T-helper 2 cell (primary cell): ENCODE results near the gene DNAJC12.
"Not testable (repeated sequence)": the region's sequence is repeated elsewhere in the genome, so short reads cannot be mapped to it uniquely, and the experiment has no call there.

ENCODE experiments used
- DNase-seq, 5 experiments: peaks; one replicate each; pipeline versions ENCODE4 v3.0.0 to v3.0.0-alpha.2; 2012 to 2022

The DNAJC12 gene

DNA sequence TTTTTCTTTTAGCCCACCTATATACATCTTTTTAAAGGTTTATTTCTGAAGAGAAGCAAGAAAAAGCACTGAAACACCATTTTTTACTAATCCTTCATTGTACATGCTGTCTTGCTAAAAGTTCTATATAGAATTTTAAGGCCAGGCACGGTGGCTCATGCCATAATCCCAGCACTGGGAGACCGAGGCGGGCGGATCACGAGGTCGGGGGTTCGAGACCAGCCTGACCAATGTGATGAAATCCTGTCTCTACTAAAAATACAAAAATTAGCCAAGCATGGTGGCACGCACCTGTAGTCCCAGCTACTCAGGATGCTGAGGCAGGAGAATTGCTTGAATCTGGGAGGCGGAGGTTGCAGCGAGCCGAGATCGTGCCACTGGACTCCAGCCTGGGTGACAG is 1.5 kb upstream of the DNAJC12 start:
- not testable (repeated sequence) for DNase-seq

DNA sequence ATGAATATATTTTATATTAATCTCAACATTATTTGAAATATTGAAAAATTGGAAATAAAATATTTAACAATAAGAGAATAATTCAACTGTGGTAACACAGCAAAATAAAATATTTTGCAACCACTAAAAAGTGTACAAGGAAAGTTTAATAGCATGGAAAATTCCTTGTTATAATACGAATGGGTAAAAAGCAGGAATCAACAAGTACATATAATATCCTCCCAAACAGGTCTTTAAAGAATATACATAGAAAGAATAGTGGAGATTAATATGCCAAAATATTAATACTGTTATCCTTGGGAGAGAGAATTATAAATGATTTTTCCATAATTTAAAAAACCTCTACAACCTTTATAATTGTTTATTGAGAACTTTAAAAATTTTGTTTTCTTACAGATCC is 1.0 kb downstream of the DNAJC12 start:
- no peak for DNase-seq

DNA sequence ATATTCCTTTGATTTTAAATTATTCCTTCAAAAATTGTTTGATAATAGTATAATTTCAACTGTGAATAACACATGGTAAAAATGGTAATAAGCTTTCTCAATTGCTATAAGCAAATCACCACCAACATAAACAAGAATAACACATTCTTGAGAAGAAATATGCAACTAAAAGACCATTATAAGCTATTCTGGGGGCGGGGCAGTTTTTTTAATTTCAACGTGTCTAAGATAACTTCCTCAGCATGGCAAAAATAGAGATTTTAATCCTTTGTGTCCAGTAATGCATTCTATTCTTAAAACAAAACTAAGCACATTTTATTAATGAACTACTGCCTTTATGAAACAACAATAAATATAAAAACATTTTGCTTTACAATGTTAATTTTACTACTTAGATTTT is 1.5 kb downstream of the DNAJC12 start:
- DNase-seq: no peak

DNA sequence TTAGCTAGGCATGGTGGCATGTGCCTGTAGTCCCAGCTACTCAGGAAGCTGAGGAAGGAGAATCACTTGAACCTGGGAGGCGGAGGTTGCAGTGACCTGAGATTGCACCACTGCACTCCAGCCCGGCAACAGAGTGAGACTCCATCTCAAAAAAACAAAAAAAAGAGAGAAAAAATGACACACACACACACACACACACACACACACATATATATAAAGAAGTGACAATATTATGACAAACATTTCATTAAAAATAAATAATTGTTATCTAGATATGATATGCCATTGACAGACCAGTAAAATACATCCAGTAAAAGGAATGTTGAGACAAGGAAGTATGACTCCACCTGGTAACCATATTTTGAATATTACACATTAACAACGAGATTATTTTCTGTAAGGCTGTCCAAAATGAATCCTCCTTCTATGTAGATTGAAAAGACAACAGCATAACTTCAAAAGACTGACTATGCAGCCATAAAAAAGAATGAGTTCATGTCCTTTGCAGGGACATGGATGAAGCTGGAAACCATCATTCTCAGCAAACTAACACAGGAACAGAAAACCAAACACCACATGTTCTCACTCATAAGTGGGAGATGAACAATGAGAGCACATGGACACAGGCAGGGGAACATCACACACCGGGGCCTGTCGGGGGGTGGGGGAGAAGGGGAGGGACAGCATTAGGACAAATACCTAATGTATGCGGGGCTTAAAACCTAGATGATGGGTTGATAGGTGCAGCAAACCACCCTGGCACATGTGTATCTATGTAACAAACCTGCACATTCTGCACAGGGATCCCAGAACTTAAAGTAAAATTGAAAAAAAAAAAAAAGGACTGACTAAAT is 2.2 kb downstream of the DNAJC12 start:
- DNase-seq: not testable (repeated sequence)

DNA sequence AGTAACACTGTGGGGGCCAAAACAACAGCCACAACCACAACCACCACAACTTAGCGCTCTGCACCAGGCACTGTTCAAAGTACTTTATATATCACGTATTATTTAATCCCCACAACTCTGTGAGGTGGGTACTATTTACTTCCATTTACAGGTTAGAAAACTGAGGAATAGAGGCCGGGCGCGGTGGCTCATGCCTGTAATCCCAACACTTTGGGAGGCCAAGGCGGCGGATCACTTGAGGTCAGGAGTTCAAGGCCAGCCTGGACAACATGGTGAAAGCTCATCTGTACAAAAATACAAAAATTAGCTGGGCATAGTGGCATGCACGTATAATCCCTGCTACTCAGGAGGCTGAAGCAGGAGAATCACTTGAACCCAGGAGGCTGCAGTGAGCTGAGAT is 3.6 kb downstream of the DNAJC12 start:
- DNase-seq: no peak

DNA sequence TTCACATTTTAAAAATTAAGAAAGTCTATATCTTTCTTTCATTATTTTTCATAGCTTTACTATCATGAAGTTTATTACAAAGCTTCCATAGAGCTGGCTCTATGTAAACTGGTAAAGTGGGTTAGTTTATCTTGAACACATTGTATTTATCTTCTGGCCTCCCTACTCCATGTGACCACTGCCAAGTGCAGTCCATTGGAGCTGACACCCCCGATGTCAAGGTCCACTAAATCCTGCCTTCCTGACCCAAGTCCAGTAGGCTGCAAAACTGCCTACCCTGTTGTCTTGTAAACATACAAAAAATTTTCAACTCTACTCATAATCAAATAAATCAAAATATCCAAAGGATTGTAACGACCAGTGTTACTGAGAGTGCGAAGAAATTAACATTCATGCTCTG is 10.2 kb downstream of the DNAJC12 start:
- no peak for DNase-seq

DNA sequence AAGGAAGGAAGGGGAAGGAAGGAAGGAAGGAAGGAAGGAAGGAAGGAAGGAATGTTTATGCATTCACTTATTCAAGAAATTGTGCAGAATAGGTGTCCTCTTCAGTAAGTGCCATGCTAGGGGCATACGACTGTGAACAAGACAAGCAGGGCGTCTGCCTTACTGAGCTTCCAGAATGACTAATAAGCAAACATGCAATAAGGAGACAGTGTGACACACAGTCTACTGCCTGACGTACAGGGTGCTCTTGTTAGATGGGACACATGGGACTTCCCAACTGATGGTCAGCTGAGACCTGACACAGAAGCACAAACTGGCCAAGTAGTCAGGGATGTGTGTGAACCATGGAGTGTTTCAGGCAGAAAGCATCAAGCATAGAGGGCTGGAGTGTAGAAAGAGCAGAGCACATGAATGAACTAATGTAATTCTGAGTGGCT is 18.2 kb downstream of the DNAJC12 start:
- DNase-seq: peak in 1 of 5 experiments; percentile 32

DNA sequence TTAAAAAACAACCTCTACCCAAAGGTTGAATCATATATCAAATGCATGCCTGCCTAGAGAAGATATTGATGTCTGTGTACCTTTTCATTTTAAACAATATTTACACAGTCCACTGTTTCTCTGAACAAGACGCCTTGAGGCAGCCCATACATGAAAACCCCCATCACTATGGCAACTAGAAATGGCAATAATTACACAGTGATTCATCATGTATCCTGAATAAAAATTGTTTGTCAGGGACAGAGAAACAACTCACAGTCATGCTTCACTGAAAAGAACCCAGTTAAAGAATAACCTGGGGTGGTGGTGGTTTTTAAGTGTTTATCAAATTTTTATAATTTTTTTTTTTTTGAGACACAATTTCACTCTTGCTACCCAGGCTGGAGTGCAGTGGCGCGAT is 19.7 kb downstream of the DNAJC12 start:
- no peak for DNase-seq

DNA sequence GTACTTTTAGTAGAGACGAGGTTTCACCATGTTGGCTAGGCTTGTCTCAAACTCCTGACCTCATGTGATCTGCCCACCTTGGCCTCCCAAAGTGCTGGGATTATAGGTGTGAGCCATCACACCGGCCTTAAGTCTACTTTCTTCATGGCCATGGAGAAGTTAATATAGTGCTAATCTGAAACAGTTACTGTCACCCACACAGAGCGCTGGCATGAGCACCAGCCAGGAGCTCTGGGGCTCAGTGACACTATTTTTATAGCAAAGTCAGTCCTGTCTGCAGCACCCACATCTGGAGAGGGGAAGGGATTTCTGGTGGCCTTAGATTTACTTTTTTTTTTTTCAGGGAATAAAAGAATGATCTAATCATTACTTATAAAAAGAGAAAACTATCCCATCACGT is 21.3 kb downstream of the DNAJC12 start:
- no peak for DNase-seq

DNA sequence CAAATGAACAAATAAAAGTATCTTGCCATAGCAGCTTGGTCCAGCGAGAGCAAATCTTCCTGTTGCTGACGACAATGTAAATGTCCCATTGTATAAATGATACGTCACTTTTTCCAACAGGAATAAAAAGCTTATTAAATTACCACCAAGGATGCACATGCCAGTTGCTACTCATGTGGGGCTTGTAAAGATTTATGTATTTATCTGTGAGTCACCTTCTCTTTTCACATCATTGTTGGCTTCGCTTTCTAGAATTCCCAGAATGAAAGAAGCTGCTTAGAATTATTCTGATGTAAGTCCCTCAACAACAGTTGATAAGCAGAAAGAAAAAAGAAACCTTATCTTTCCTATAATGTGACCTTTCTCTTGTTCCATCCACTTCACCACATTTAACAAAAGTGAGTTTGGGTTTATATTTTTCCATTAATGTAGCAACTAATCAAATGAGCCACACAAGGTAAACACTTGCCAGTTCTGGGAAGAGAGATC is 22.4 kb downstream of the DNAJC12 start:
- no peak for DNase-seq

DNA sequence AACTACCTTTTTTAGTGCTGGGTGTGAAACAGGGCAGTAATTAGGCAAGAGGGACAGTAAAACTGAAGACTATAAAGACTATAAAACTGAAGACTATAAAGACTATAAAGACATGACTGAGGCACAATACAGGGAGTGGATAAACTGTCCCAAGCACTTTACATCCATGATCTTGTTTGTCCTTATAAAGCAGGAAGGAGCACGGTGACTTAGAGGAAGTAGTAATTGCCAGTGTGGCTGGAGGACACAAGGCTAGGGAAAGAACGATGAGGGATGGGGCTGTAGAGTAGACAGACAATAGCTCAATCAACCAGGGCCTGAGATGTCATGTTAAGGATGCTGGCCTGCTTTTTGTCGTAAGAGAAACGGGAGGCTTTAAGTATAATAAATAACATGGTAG is 26.0 kb downstream of the DNAJC12 start:
- no peak for DNase-seq

DNA sequence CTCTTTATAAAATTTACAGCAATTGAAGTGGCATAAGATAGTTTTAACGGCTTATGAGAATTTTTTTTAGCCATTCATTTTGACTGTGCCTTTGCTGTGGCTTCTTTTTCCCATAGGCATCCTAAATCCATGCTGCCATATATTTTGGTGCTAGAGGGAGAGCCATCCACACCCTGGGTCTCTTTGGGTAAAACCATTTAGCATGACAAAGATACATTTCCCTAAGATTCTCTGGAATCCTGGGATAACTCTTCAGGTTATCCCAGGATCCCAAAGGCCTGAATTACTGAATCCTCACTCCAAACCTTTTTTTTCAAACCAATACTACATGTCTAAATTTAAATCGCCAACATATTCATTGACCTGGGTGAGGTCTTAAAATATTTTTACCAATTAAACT is 28.9 kb downstream of the DNAJC12 start:
- no peak for DNase-seq

DNA sequence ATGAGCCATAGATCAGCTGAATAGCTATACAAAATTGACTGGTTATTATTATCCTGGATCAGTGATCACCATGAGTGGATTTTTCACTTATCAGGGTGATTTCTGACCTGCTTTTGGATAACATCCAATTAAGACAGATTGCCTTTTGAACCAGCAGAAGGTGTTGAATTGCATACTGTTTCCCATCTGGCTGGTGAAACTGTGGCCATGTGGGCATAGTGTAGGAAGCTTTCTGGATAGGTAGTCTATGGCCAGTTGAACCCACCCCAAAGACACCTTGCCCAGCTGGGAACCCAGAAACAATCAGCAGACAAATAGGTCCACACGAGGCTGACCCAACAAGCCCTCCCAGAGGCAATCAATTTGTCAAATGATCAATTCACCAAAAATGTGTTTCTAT is 29.3 kb downstream of the DNAJC12 start:
- no peak for DNase-seq

DNA sequence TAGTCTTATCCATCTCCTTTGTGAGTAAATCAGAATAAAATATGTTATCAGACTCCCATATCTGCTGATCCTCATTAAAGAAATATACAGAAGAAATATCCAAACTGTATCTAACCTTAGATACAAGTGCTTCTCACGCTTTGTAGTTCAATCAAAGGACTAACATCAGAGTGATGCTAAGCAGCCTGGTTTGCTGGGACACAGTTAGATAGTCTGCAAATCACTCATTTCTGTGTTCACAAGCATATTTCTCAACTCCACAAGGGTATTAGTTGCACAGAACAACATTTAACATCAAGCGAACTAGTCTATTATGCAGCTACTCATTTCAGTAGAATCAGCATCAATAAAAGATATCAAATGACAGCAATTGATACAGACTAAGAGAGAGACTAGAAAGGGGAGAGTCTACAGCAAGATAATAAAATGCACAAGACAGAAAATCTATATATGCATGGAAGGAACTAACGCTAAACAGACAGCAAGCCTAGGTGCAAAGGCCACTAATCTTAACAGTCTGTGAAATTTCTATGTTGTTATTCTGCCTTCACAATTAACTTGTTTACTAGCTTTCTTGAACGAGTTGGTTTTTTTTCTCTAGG is 30.0 kb downstream of the DNAJC12 start:
- no peak for DNase-seq

DNA sequence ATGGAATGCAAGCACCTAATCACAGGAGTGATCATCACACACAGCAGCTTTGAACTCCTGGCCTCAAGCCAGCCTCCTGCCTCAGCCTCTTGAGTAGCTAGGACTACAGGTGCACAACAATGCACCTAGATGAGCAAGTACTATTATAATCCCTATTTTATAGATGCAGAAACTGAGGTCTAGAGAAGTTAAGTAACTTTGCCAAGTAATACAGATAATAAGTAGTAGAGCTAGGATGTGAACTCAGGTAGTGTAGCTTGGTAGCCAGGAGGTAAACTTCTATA is 33.7 kb downstream of the DNAJC12 start:
- DNase-seq: no peak

DNA sequence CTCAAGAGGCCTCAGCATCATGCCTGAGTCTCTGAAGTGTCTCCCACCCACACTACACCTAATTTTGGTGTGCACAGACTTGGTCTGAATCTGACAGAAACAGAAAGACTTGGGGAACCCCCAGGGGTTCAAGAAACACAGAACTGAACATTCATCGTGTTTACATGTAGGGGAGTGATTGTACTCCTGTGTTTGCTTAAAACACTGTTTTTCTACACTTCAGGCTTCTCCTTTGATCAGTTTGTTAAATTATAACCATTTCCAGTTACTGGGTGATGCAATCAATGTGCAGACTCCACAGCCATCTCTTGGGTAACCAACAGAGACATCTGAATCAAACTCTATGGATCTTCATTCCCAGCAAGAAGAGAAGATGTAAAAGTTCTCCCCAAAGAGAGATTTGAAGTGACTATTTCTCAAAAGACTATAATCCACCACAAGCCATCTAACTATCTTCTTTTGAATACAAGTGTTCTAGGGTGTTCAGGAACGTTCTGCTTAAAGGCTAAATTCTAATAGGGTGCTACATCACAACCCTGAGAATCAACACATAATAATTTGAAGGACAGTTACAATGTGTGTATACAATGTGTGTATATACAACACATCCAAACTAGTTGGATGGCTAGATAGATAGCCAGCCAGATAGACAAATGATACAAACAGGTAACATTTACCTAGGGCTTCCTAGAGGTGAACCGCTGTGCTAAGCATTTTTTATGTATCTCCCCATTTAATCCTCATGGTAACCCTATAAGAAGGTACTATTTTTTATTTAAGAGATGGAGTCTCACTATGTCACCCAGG is 34.2 kb downstream of the DNAJC12 start:
- no peak for DNase-seq

DNA sequence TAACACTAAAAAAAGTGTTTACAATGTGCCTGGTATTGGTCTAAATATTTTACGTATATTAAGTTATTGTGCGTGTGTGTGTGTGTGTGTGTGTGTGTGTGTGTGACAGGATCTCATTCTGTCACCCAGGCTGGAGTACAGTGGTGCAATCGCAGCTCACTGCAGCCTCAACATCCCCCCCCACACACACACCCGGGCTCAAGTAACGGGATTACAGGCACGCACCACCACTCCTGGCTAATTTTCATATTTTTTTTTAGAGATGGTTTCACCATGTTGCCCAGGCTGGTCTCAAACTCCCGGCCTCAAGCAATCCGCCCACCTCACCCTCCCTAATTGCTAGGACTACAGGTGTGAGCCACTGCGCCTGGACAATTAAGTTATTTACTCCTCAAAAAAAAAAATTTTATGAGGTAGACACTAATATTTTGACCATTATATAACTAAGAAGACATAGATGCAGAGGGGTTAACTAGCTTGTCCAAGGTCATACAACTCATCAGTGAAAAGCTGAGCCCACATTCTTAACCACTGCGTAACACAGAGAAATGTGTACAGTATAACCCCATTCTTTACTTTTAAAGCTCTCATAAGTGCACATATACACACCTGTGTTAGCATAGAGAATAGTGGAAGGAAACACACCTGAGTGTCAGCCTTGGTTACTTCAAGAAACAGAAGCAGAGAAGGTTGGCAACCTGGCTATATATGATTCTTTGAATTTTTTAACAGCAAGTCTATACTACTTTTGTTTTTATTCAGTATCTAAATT is 35.0 kb downstream of the DNAJC12 start:
- DNase-seq: no peak

DNA sequence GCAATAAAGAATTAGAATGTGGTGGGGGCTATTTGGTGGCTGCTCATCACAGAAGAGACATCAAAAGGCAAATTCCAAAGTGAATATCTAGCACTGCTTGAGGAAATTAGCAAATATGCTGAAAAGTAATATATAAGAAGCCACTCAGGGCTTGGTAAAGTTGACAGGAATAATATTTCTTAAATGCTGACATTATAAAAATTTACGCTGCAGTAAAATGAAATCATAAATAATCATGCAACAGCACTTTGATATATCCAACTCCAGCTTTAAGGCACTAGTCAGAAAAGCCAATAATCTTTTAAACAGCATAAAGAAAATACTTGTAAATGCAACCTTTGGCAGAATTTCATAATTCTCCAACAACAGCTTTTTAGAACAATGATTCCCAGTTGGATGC is 36.9 kb downstream of the DNAJC12 start:
- no peak for DNase-seq

DNA sequence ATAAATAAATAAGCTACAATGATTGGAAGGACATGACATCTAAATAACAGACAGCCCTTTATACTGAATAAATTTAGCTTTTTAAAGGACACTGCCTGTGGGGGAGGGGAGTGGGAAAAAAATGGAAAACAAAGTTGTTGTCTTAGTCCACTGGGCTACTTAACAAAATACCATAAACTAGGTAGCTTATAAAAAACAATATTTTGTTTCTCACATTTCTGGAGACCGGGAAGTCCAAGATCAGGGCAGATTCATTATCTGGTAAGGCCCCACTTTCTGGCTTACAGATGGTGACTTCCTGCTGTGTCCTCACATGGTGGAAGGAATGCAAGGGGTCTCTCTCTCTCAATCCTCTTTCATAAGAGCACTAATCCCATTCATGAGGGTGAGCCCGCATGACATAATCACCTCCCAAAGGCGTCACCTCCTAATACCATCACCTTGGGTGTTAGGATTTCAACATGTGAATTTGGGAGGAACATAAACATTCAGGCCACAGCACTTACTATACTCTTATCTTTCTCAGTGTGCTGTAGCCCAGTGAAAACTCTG is 43.0 kb downstream of the DNAJC12 start:
- DNase-seq: no peak

DNA sequence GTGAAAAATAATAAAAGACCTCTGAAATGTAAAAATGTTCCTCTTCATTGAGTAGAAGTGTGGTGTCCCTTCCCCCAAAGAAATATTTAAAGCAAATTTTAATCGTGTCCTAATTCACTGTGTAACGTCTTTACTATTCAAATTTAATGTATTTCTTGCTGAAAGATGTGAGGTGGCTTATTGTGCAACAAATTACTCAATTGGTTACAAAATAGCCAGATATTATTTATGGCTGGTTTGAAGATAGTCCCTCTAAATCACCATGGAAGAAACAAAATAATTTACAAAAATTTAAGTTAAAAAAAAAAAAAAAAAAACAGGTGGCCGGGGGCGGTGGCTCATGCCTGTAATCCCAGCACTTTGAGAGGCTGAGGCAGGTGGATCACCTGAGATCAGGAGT is 43.7 kb downstream of the DNAJC12 start:
- no peak for DNase-seq

DNA sequence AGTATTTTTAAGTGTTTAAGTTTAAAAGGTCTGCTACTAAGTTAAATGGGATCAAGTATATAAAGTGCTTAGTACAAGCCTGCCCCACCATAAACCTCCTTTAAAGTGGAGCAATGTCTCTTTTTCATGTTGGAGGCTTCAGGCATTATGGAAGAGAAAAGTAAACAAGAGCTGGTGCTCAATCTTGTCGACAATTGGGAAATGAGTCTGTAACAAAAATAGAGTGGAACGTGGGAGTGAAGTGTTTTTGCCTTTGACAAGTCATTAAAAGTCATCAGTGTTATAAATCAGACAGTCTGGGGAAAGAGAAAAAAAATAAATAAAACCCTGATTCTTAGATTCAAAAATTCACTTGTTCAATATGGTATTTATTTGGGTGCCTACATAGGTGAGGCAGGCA is 44.7 kb downstream of the DNAJC12 start:
- no peak for DNase-seq

DNA sequence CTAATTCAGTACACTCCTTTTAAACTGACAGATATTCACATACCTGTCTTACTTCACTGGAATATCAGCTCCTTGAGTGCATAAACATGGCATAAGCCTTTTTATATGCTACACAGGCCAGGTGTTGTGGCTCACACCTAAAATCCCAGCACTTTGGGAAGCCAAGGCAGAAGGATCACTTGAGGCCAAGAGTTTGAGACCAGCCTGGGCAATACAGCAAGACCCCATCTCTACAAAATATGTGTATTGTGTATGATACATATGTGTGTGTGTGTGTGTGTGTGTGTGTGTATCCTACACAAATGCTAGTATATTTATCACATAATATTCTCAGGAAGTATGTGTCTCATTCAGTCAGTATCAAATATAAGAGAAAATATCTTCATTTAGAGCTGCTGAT is 45.3 kb downstream of the DNAJC12 start:
- DNase-seq: no peak
